Measurements from ENCODE around the gene HLA-DMB.

HLA-DMB gene

GRCh38 chr6:32886681-32887383, 54.0 kb downstream of the HLA-DMB start:
- no peak overlapping the region for H3K9ac ChIP-seq (ENCODE audit: low read depth, low read length)
- no peaks in the 10 kb centered on the region for H3K9me3 ChIP-seq (ENCODE audit: control insufficient read depth, insufficient read depth, low read length)
- H3K36me3 ChIP-seq (ENCODE audit: insufficient read depth, low read length), result no peaks in the 10 kb centered on the region; the same call in 1 of the 2 replicates
- H3K4me1 ChIP-seq (ENCODE audit: insufficient read depth, low read length), result no peaks in the 10 kb centered on the region

GRCh38 chr6:32885698-32886286, 55.0 kb downstream of the HLA-DMB start:
- H3K9me3 ChIP-seq (ENCODE audit: control insufficient read depth, insufficient read depth, low read length), result no peaks in the 10 kb centered on the region
- H3K9ac ChIP-seq (ENCODE audit: low read depth, low read length), result no peak overlapping the region
- no peaks in the 10 kb centered on the region for H3K4me1 ChIP-seq (ENCODE audit: insufficient read depth, low read length)
- H3K36me3 ChIP-seq (ENCODE audit: insufficient read depth, low read length), result no peaks in the 10 kb centered on the region

Measured in ES-I3 (cell line).